Hypothalamus (tissue), 51 donors: ENCODE results near the gene IL34.

Experiments used
- DNase-seq, 51 donors: peaks; one replicate each; lab custom pipeline; 2025; lab: John Stamatoyannopoulos, UW

Gene IL34

GRCh38 chr16:70675851-70676513 is 29.6 kb downstream of the IL34 start:
- peak in 4 of 51 donors; percentile 38 to 49 (median 42) for DNase-seq

- no peak for DNase-seq
These were observed 30.5 kb downstream of the IL34 start for GRCh38 chr16:70676675-70677498.

GRCh38 chr16:70677499-70678120 is 31.3 kb downstream of the IL34 start:
- DNase-seq: no peak

- DNase-seq: no peak
These were observed 31.9 kb downstream of the IL34 start for GRCh38 chr16:70678121-70678897.

- DNase-seq: no peak
These were observed 32.7 kb downstream of the IL34 start for GRCh38 chr16:70678898-70679670.

- DNase-seq: peak in 4 of 51 donors; percentile 26 to 55 (median 40)
These were observed 33.5 kb downstream of the IL34 start for GRCh38 chr16:70679671-70680494.

GRCh38 chr16:70680495-70681381 is 34.4 kb downstream of the IL34 start:
- peak in 2 of 51 donors; percentile 57 to 75 for DNase-seq

GRCh38 chr16:70681382-70682238 is 35.3 kb downstream of the IL34 start:
- DNase-seq: peak in 46 of 51 donors; percentile 29 to 94 (median 80)

- no peak for DNase-seq
These were observed 36.1 kb downstream of the IL34 start for GRCh38 chr16:70682239-70683145.

GRCh38 chr16:70683146-70683944 is 37.0 kb downstream of the IL34 start:
- DNase-seq: no peak

GRCh38 chr16:70684146-70685060 is 38.0 kb downstream of the IL34 start:
- DNase-seq: peak in 20 of 51 donors; percentile 19 to 70 (median 38)

GRCh38 chr16:70685061-70685937 is 38.9 kb downstream of the IL34 start:
- peak in 2 of 51 donors; percentile 37 to 46 for DNase-seq

- DNase-seq: peak in 48 of 51 donors; percentile 15 to 91 (median 78)
These were observed 39.6 kb downstream of the IL34 start, which contains the start of gene MTSS2 for GRCh38 chr16:70685938-70686375. Gene MTSS2, minus strand, starts transcription at chr16:70686053. Its CDS starts 262 bp downstream, at chr16:70685791.
